ENCODE data around the gene TCF7L1.

DNA sequence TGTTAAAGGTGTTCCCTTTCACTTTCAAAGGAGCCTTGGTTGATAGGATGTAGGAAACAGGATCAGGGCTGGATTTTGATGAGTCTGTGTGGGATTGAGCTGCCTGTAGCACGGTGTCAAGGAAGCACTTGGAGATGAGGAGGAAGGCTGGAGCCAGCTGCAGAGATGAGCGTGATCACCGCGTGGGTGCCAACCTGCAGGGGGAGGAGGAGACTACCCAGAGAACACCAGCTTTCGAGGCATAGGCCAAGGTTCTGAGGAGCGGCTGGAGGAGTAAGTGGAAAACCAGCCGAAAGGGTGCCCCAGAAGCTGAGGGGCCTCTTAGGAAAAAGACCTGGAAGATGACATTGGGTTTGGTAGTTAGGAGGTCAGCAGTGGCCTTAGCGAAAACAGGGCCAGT, 130.4 kb downstream of the TCF7L1 start:
- TF ChIP-seq, protein P1, sequence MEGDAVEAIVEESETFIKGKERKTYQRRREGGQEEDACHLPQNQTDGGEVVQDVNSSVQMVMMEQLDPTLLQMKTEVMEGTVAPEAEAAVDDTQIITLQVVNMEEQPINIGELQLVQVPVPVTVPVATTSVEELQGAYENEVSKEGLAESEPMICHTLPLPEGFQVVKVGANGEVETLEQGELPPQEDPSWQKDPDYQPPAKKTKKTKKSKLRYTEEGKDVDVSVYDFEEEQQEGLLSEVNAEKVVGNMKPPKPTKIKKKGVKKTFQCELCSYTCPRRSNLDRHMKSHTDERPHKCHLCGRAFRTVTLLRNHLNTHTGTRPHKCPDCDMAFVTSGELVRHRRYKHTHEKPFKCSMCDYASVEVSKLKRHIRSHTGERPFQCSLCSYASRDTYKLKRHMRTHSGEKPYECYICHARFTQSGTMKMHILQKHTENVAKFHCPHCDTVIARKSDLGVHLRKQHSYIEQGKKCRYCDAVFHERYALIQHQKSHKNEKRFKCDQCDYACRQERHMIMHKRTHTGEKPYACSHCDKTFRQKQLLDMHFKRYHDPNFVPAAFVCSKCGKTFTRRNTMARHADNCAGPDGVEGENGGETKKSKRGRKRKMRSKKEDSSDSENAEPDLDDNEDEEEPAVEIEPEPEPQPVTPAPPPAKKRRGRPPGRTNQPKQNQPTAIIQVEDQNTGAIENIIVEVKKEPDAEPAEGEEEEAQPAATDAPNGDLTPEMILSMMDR (IDR thresholded peaks at IDR 0.05; ENCODE audit: low read length), result no peak
- no peak for TF ChIP-seq EZH2 (optimal IDR thresholded peaks at IDR 0.05; ENCODE audit: low read depth, low read length)
- no peak for TF ChIP-seq EZH2phosphoT487 (IDR thresholded peaks at IDR 0.05; ENCODE audit: low read length)

Measured in MM.1S (cell line).